ENCODE measurements around the gene FAM83F.

Gene FAM83F

DNA sequence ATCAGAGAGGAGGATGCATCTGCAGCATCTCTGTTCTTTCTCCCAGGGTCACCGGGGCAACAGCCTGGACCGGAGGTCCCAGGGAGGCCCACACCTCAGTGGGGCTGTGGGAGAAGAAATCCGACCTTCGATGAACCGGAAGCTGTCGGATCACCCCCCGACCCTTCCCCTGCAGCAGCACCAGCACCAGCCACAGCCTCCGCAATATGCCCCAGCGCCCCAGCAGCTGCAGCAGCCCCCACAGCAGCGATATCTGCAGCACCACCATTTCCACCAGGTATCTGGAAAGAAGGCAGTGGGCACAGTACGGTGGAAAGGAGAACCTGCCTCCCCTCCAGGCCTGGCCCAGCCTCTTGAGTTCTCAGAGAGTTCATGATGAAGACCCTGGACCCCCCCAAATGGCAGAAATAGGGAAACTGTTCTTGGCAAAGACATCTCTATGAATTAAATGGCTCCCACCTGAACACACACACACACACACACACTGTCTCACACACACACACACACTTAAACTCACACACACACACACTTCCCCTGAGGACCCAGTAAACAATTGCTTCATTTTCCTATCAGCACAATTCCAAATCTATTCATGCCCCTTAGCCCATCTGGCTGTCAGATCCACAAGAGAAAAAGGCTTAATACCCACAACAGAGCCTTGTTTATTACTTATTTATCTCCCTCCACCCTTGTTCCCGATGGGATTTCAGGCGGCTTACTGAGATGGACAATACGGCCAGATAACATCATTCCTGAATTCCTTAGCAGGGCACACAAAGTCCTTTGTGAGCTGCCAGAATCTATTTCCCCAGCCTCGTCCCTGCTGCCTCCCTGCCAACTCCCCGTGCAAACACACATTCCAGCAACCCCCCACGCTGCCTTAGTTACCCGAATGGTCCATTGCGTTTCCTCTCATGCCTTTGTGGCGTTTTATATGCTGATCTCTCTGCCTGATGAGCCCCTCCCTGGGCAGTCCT, 26.5 kb upstream of the FAM83F start:
- no peaks in the 10 kb centered on the region for H3K4me1 ChIP-seq (ENCODE audit: insufficient read depth, low read length)
- H3K9ac ChIP-seq (ENCODE audit: low read length), result no peak overlapping the region
- H3K36me3 ChIP-seq (ENCODE audit: insufficient read depth, low read length), result no peaks in the 10 kb centered on the region
- H3K27ac ChIP-seq (ENCODE audit: low read depth, low read length), result no peak overlapping the region
- no peak overlapping the region for H3K4me3 ChIP-seq (ENCODE audit: low read depth in 1 of 2, low read length in 2 of 2)
- H3K9me3 ChIP-seq (ENCODE audit: low read length), result no peaks in the 10 kb centered on the region
- H3K27me3 ChIP-seq (ENCODE audit: control insufficient read depth in 1 of 2, insufficient read depth in 2 of 2, low read length in 2 of 2), result peaks cover 0 to 6% of the 10 kb centered on the region in 2 donors

GRCh38 chr22:39970742-39971141, 24.0 kb upstream of the FAM83F start:
- H3K4me1 ChIP-seq (ENCODE audit: insufficient read depth, low read length), result no peaks in the 10 kb centered on the region
- no peaks in the 10 kb centered on the region for H3K36me3 ChIP-seq (ENCODE audit: insufficient read depth, low read length)
- H3K9me3 ChIP-seq (ENCODE audit: low read length), result no peaks in the 10 kb centered on the region
- H3K4me3 ChIP-seq (ENCODE audit: low read depth in 1 of 2, low read length in 2 of 2), result no peak overlapping the region
- H3K9ac ChIP-seq (ENCODE audit: low read length), result no peak overlapping the region
- H3K27ac ChIP-seq (ENCODE audit: low read depth, low read length), result no peak overlapping the region
- peaks cover 0 to 2% of the 10 kb centered on the region in 2 donors for H3K27me3 ChIP-seq (ENCODE audit: control insufficient read depth in 1 of 2, insufficient read depth in 2 of 2, low read length in 2 of 2)

DNA sequence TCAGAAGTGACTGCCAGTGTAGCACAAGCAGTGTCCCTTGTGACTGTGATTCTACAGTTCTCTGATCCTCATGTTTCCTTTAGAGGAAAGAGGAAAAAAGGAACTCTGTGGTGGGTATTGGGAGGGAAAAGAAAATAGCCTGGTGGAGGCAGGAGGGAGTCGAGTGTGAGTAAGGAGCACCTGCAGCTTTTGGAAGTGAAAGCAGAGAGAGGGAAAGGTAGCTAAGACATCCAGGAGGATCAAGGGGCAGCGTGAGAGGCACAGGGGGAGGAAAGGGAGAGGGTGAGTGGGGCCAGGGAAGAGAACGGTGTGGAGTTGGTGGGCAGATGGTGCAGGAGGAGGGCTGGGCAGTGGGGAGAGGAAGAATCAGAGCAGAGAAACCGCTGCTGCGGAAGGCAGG, 22.1 kb upstream of the FAM83F start:
- Histone ChIP-seq H3K27ac (ENCODE audit: low read depth, low read length) (no peak overlapping the region), H3K27me3 (ENCODE audit: control insufficient read depth in 1 of 2, insufficient read depth in 2 of 2, low read length in 2 of 2) (peaks cover 0 to 4% of the 10 kb centered on the region in 2 donors), H3K9me3 (ENCODE audit: low read length) (no peaks in the 10 kb centered on the region), H3K9ac (ENCODE audit: low read length) (no peak overlapping the region), H3K4me1 (ENCODE audit: insufficient read depth, low read length) (no peaks in the 10 kb centered on the region), H3K36me3 (ENCODE audit: insufficient read depth, low read length) (no peaks in the 10 kb centered on the region), H3K4me3 (ENCODE audit: low read depth in 1 of 2, low read length in 2 of 2) (no peak overlapping the region)

DNA sequence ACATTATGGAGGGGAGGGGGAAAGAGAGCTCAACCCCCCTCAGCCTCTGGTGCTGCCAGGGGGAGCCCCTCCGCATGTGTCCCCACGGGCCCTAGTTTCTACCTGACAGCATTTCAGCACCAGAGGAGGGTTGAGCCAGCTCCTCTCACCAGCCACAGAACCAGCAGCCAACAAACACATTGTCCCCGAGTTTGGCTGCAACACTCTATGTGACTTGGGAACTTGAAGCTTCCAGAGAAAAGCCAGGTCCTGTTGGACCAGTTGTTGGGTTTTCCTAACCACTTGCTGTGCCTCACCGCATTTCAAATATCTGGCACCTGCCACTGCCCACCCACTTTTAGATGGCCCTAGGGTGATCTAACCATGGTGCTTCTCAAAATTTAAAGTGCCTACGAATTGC, 21.1 kb upstream of the FAM83F start:
- Histone ChIP-seq H3K4me3 (ENCODE audit: low read depth in 1 of 2, low read length in 2 of 2) (no peak overlapping the region), H3K36me3 (ENCODE audit: insufficient read depth, low read length) (no peaks in the 10 kb centered on the region), H3K27me3 (ENCODE audit: control insufficient read depth in 1 of 2, insufficient read depth in 2 of 2, low read length in 2 of 2) (peaks cover 0 to 4% of the 10 kb centered on the region in 2 donors), H3K4me1 (ENCODE audit: insufficient read depth, low read length) (no peaks in the 10 kb centered on the region), H3K9ac (ENCODE audit: low read length) (no peak overlapping the region), H3K9me3 (ENCODE audit: low read length) (no peaks in the 10 kb centered on the region), H3K27ac (ENCODE audit: low read depth, low read length) (no peak overlapping the region)

- Histone ChIP-seq H3K36me3 (ENCODE audit: insufficient read depth, low read length) (no peaks in the 10 kb centered on the region), H3K4me1 (ENCODE audit: insufficient read depth, low read length) (no peaks in the 10 kb centered on the region), H3K27me3 (ENCODE audit: control insufficient read depth in 1 of 2, insufficient read depth in 2 of 2, low read length in 2 of 2) (peaks cover 0 to 4% of the 10 kb centered on the region in 2 donors), H3K9me3 (ENCODE audit: low read length) (no peaks in the 10 kb centered on the region), H3K4me3 (ENCODE audit: low read depth in 1 of 2, low read length in 2 of 2) (no peak overlapping the region), H3K27ac (ENCODE audit: low read depth, low read length) (no peak overlapping the region), H3K9ac (ENCODE audit: low read length) (no peak overlapping the region)
Measured at GRCh38 chr22:39974065-39974464, 20.7 kb upstream of the FAM83F start.

DNA sequence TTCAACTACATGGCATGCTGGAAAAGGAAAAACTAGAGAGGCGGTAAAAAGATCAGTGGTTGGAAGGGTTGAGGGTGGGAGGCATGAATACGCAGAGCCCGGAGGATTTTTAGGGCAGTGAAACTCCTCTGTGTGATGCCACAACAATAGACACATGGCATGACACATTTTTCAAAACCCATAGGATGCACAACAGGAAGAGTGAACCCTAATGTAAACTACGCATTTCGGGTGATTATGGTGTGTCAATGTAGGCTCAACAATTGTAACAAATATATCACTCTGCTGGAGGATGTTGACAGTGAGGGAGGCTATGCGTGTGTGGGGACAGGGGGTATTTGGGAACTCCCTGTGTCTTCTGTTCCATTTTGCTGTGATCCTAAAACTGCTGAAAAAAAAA, 15.7 kb upstream of the FAM83F start:
- H3K27ac ChIP-seq (ENCODE audit: low read depth, low read length), result no peak overlapping the region
- H3K27me3 ChIP-seq (ENCODE audit: control insufficient read depth in 1 of 2, insufficient read depth in 2 of 2, low read length in 2 of 2), result peaks cover 0 to 4% of the 10 kb centered on the region in 2 donors
- H3K36me3 ChIP-seq (ENCODE audit: insufficient read depth, low read length), result no peaks in the 10 kb centered on the region
- H3K4me3 ChIP-seq (ENCODE audit: low read depth in 1 of 2, low read length in 2 of 2), result no peak overlapping the region
- no peaks in the 10 kb centered on the region for H3K9me3 ChIP-seq (ENCODE audit: low read length)
- H3K9ac ChIP-seq (ENCODE audit: low read length), result no peak overlapping the region
- no peaks in the 10 kb centered on the region for H3K4me1 ChIP-seq (ENCODE audit: insufficient read depth, low read length)

GRCh38 chr22:39979458-39979857, 15.3 kb upstream of the FAM83F start:
- Histone ChIP-seq H3K27ac (ENCODE audit: low read depth, low read length) (no peak overlapping the region), H3K9me3 (ENCODE audit: low read length) (no peaks in the 10 kb centered on the region), H3K36me3 (ENCODE audit: insufficient read depth, low read length) (no peaks in the 10 kb centered on the region), H3K27me3 (ENCODE audit: control insufficient read depth in 1 of 2, insufficient read depth in 2 of 2, low read length in 2 of 2) (peaks cover 0 to 4% of the 10 kb centered on the region in 2 donors), H3K9ac (ENCODE audit: low read length) (no peak overlapping the region), H3K4me1 (ENCODE audit: insufficient read depth, low read length) (no peaks in the 10 kb centered on the region), H3K4me3 (ENCODE audit: low read depth in 1 of 2, low read length in 2 of 2) (no peak overlapping the region)

DNA sequence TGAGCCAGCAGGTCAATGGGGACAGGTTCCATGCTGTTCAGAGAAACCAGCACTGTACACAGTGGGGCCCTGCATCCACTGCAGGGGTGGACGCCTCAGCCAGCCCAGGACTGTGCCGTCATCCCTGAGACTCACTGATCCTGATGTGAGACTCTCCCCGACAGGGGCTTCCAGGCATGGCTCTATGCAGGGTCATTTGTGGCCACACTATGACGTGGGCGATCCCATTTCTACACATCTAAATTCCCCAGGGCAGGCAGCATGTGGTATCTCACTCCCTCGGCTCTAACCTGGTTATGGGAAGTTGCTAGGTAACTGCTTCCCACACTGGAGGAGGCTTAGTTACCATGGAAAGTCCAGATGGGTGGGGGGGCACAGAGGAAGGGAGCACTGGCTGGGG, 14.2 kb upstream of the FAM83F start:
- H3K9me3 ChIP-seq (ENCODE audit: low read length), result no peaks in the 10 kb centered on the region
- H3K27ac ChIP-seq (ENCODE audit: low read depth, low read length), result no peak overlapping the region
- H3K4me3 ChIP-seq (ENCODE audit: low read depth in 1 of 2, low read length in 2 of 2), result no peak overlapping the region
- H3K9ac ChIP-seq (ENCODE audit: low read length), result no peak overlapping the region
- H3K27me3 ChIP-seq (ENCODE audit: control insufficient read depth in 1 of 2, insufficient read depth in 2 of 2, low read length in 2 of 2), result peaks cover 0 to 11% of the 10 kb centered on the region in 2 donors
- H3K36me3 ChIP-seq (ENCODE audit: insufficient read depth, low read length), result no peaks in the 10 kb centered on the region
- no peaks in the 10 kb centered on the region for H3K4me1 ChIP-seq (ENCODE audit: insufficient read depth, low read length)

DNA sequence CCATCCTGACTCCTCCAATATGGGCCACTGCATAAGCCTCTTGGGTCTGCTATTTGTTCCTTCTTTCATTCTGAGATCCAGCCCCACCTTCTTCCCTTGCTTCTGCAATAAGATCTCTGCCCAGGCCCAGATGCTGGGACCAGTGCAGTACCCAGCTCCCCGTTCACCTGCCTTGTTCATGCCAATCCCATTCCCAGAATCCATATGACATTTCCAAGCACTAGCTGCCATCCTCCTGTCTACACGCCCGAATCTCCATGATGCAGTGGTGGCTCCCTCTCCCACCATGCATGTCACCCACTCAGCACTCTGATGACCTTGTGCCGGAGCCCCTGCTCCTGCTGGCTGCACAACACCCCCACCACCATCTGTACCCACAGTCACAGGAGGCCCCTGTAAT, 11.4 kb upstream of the FAM83F start:
- H3K4me3 ChIP-seq (ENCODE audit: low read depth in 1 of 2, low read length in 2 of 2), result no peak overlapping the region
- no peaks in the 10 kb centered on the region for H3K36me3 ChIP-seq (ENCODE audit: insufficient read depth, low read length)
- H3K4me1 ChIP-seq (ENCODE audit: insufficient read depth, low read length), result no peaks in the 10 kb centered on the region
- no peak overlapping the region for H3K9ac ChIP-seq (ENCODE audit: low read length)
- no peaks in the 10 kb centered on the region for H3K9me3 ChIP-seq (ENCODE audit: low read length)
- H3K27ac ChIP-seq (ENCODE audit: low read depth, low read length), result no peak overlapping the region
- H3K27me3 ChIP-seq (ENCODE audit: control insufficient read depth in 1 of 2, insufficient read depth in 2 of 2, low read length in 2 of 2), result peaks cover 0 to 10% of the 10 kb centered on the region in 2 donors

DNA sequence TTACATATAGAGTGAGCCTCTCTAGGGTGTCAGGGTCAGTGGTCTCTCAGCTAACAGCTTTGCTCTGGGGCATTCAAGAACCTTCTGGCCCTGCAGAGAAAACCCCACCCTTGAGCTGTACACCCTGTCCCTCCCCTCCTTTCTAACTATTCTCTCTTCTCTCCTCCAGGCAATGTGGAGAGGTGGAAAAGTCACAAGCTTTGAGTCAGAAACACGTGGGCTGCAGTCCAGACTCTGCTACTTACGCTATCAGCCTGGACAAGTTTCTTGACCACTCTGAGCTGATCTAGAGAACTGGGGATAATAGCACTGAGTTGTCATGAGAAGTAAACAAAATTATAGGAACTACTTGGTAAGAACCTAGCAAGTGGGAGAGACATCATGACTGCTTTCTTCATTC, 10.7 kb upstream of the FAM83F start:
- H3K27ac ChIP-seq (ENCODE audit: low read depth, low read length), result no peak overlapping the region
- H3K27me3 ChIP-seq (ENCODE audit: control insufficient read depth in 1 of 2, insufficient read depth in 2 of 2, low read length in 2 of 2), result peaks cover 0 to 10% of the 10 kb centered on the region in 2 donors

GRCh38 chr22:39984746-39985145, 10.0 kb upstream of the FAM83F start:
- Histone ChIP-seq H3K4me3 (ENCODE audit: low read depth in 1 of 2, low read length in 2 of 2) (no peak overlapping the region), H3K9me3 (ENCODE audit: low read length) (no peaks in the 10 kb centered on the region), H3K36me3 (ENCODE audit: insufficient read depth, low read length) (no peaks in the 10 kb centered on the region), H3K9ac (ENCODE audit: low read length) (no peak overlapping the region), H3K27ac (ENCODE audit: low read depth, low read length) (no peak overlapping the region), H3K4me1 (ENCODE audit: insufficient read depth, low read length) (no peaks in the 10 kb centered on the region), H3K27me3 (ENCODE audit: control insufficient read depth in 1 of 2, insufficient read depth in 2 of 2, low read length in 2 of 2) (peaks cover 0 to 10% of the 10 kb centered on the region in 2 donors)

More for the DNA sequence above, 10.7 kb upstream of the FAM83F start:
- Histone ChIP-seq H3K4me1 (ENCODE audit: insufficient read depth, low read length) (no peaks in the 10 kb centered on the region), H3K36me3 (ENCODE audit: insufficient read depth, low read length) (no peaks in the 10 kb centered on the region), H3K9me3 (ENCODE audit: low read length) (no peaks in the 10 kb centered on the region), H3K9ac (ENCODE audit: low read length) (no peak overlapping the region), H3K4me3 (ENCODE audit: low read depth in 1 of 2, low read length in 2 of 2) (no peak overlapping the region)
